Measurements from ENCODE around the gene POLR1C.

Gene POLR1C

GRCh38 chr6:43559328-43559727 lies 42.4 kb downstream of the POLR1C start:
- no peaks in the 10 kb centered on the region for H3K4me1 Mint-ChIP-seq
- H3K27me3 Mint-ChIP-seq = no peaks in the 10 kb centered on the region
- H3K36me3 Mint-ChIP-seq = peaks cover 9% of the 10 kb centered on the region
- no peak overlapping the region for H3K4me3 Mint-ChIP-seq
- no peaks in the 10 kb centered on the region for H3K9me3 Mint-ChIP-seq
- no peak overlapping the region for H3K27ac Mint-ChIP-seq

- peaks cover 9% of the 10 kb centered on the region for H3K36me3 Mint-ChIP-seq
- no peaks in the 10 kb centered on the region for H3K27me3 Mint-ChIP-seq
- no peaks in the 10 kb centered on the region for H3K9me3 Mint-ChIP-seq
- H3K4me3 Mint-ChIP-seq = peak overlapping the region; percentile 23
- H3K4me1 Mint-ChIP-seq = peaks cover 18% of the 10 kb centered on the region
- H3K27ac Mint-ChIP-seq = peak overlapping the region; percentile 33
Measured at GRCh38 chr6:43570876-43571441, 54.1 kb downstream of the POLR1C start.

Measured in activated naive CD4-positive, alpha-beta T cell treated with anti-CD3 and anti-CD28 coated beads, Interleukin-2, amount 50 U/mL, for 24 hours (primary cell).